Activated CD8-positive, alpha-beta memory T cell treated with anti-CD3 and anti-CD28 coated beads, Interleukin-2, amount 10 ng/mL, durations not matched to agents 7 days and 5 days (primary cell): ENCODE results near the gene SHCBP1L. TPM values are rescaled to one million over a fixed set of nuclear protein-coding genes. Genes with fewer than 3 reads are reported as not detected.

Experiments used
- ATAC-seq: fragments of 150-1000 bp; cut with Tn5 transposase; one replicate; pipeline ENCODE4 v1.10.0; 2021; ENCODE audit warnings: moderate library complexity
- CTCF ChIA-PET: fragments of 350-600 bp; sonication (Branson Sonifier 250); formaldehyde crosslinking; loops from one replicate; lab custom pipeline; 2021; ENCODE audit warnings: antibody characterized with exemption; lab: Charles Lee
- DNase-seq: peaks from one replicate; pipeline ENCODE4 v3.0.0-alpha.2; 2020
- H3K27ac Mint-ChIP-seq: one replicate; pipeline ENCODE4 v1.8.0; 2021; ENCODE audit warnings: mild to moderate bottlenecking, mixed read lengths
- H3K27me3 Mint-ChIP-seq: one replicate; pipeline ENCODE4 v1.8.0; 2021; ENCODE audit warnings: mixed read lengths
- H3K36me3 Mint-ChIP-seq: one replicate; pipeline ENCODE4 v1.8.0; 2021; ENCODE audit warnings: mild to moderate bottlenecking, mixed read lengths
- H3K4me1 Mint-ChIP-seq: one replicate; pipeline ENCODE4 v1.8.0; 2021; ENCODE audit warnings: mixed read lengths
- H3K4me3 Mint-ChIP-seq: one replicate; pipeline ENCODE4 v1.8.0; 2021; ENCODE audit warnings: mild to moderate bottlenecking, moderate library complexity, mixed read lengths
- H3K9me3 Mint-ChIP-seq: one replicate; pipeline ENCODE4 v1.8.0; 2022; ENCODE audit warnings: low read depth, mixed read lengths
- total RNA-seq, 2 experiments: library from RNA; stranded (reverse); gene quantifications; one replicate each; pipeline ENCODE4 v1.2.3, GENCODE V29; 2021

SHCBP1L gene
- not detected for total RNA-seq

DNA sequence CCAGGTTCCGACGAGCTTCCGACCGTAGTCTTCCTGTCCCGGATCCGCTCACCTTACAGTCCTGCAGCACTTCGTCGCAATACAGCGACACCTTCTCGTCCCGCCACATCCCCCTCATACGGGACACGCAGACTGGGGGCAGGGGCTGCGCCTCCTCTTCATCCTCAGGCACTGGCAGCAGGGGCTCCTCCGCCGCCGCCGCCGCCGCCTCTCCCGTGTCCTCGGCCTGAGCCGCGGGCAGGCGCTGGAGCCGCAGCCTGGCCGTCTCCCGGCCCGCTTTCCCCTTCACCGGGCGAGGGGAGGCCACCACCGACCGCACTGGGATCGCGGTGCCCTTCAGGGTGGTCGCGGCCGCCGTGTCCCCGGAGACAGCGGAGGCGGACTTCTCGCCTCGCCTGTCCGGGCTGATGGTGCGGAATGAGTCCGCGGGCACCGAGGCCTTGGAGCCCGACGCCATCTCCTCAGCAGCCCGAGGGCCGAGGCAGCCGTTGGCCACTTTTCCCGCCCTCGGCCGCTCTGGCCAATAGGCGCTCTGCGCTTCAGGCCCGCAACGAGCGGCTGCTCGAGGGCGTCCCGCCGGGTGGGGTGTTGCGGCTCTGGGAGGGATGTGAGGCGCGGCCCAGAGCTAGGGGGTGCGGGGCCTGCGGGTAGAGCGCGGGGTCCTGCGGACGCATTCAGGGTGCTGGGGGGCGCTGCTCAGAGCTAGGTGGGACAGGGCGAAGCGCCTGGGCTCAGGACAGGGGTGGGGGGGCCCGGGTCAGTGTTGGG is at the start of gene SHCBP1L:
SHCBP1L (minus strand) TSS at position 490 of the 768 bp plus-strand sequence; CDS start at position 457, 33 bp downstream.
- H3K36me3 Mint-ChIP-seq, result no peaks in the 10 kb centered on the region
- no peak within 1 kb of the TSS for H3K27ac Mint-ChIP-seq
- peaks cover 29% of the 10 kb centered on the region for H3K27me3 Mint-ChIP-seq
- CTCF ChIA-PET, result no interaction called here
- H3K4me1 Mint-ChIP-seq, result no peaks in the 10 kb centered on the region
- H3K4me3 Mint-ChIP-seq, result no peak within 1 kb of the TSS
- H3K9me3 Mint-ChIP-seq, result no peaks in the 10 kb centered on the region
- no peak for ATAC-seq
- DNase-seq, result no peak

DNA sequence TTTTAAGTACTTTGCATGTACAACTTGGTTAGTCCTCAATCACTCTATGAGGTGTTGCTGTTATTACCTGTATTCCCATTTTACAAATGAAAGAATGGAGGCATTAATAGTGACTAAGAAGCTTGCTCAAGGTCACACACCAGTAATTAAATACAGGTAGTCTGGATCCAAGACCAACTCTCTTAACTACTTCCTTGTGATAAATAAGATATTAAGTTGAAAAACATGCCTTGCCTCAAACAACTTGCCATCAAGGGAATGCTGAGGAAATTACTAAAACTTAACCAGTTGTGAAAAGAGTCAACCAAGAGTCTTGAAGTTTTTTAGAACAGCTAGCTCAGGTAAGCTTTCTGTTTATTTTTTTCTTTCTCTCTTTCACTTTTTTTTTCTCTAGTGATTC is 49.3 kb upstream of the SHCBP1L start:
- H3K4me1 Mint-ChIP-seq, result no peaks in the 10 kb centered on the region
- CTCF ChIA-PET, result no interaction called here
- no peak overlapping the region for H3K27ac Mint-ChIP-seq
- no peak overlapping the region for H3K4me3 Mint-ChIP-seq
- ATAC-seq (no peak), DNase-seq (no peak)
- no peaks in the 10 kb centered on the region for H3K9me3 Mint-ChIP-seq
- H3K27me3 Mint-ChIP-seq, result peaks cover 35% of the 10 kb centered on the region
- no peaks in the 10 kb centered on the region for H3K36me3 Mint-ChIP-seq

DNA sequence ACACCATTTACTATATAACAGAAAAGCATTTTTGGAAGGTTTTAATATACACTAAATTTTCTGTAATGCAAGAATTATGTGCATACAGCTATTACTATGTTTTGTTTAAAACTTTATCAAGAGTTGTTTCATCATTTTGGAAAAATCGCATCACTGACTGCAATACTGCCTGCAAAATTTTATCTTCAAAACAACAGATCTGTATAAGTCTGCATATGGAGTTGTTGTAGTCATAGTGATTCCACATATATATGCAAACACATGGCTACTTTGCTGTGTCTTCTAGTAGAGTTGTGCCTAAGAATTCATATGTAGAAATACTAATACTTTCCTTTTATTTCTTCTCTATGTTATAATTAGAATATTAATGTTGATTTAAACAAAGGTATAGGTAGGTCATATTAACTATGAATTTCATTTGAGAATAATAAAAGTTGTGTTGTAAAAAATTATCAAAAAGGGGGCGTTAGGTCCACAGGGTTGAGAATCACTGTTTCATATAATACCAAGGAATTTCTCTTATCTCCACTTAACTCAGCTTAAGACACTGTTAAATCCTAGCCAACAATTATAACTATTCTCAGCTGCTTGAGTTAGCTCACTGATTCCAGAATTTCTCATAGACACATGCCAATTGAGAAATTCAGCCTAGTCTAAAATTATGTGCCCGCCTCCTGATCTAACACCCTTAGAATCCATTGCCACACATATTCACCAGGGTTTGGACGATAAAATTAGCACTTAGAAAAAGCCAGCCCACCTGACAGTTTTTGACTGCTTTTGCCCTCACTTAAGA is 47.4 kb upstream of the SHCBP1L start:
- DNase-seq (no peak), ATAC-seq (no peak)
- H3K9me3 Mint-ChIP-seq, result no peaks in the 10 kb centered on the region
- no peak overlapping the region for H3K27ac Mint-ChIP-seq
- peaks cover 12% of the 10 kb centered on the region for H3K4me1 Mint-ChIP-seq
- CTCF ChIA-PET, result no interaction called here
- no peaks in the 10 kb centered on the region for H3K36me3 Mint-ChIP-seq
- no peak overlapping the region for H3K4me3 Mint-ChIP-seq
- H3K27me3 Mint-ChIP-seq, result peaks cover 43% of the 10 kb centered on the region

DNA sequence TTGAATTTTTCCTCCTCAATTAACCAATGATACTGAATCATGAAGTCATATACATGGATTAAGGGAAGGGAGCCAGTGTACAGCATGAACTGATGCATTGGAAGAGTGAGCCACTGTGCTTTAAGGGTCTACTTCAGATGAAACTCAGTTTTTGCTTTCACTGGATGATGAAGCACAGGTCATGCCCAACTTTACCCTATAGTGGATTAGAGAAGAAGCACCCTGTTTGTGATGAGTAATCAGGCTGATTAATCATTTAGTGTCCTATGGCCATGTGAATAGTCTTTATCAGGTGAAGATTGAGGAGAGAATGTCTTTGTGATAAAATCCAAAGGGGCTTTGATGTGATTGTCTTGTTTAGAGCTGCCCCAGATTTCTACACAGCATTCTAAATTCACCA is 45.5 kb upstream of the SHCBP1L start:
- DNase-seq (no peak), ATAC-seq (no peak)
- Mint-ChIP-seq H3K4me1 (peaks cover 12% of the 10 kb centered on the region), H3K36me3 (no peaks in the 10 kb centered on the region), H3K27ac (no peak overlapping the region), H3K4me3 (no peak overlapping the region), H3K9me3 (no peaks in the 10 kb centered on the region), H3K27me3 (peaks cover 36% of the 10 kb centered on the region)
- CTCF ChIA-PET, result no interaction called here

DNA sequence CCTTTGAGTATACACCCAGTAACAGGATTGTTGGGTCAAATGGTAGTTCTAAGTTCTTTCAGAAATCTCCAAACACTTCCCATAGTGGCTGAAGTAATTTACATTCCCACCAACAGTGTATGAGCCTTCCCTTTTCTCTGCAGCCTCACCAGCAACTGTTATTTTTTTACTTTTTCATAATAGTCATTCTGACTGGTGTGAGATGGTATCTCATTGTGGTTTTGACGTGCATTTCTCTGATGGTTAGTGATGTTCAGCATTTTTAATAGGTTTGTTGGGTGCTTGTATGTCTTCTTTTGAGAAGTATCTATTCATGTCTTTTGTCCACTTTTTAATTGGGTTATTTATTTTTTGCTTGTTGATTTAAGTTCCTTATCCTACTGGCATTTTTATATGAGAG is 43.9 kb upstream of the SHCBP1L start:
- H3K36me3 Mint-ChIP-seq, result no peaks in the 10 kb centered on the region
- no peak overlapping the region for H3K27ac Mint-ChIP-seq
- H3K4me1 Mint-ChIP-seq, result peaks cover 12% of the 10 kb centered on the region
- DNase-seq (no peak), ATAC-seq (no peak)
- CTCF ChIA-PET, result no interaction called here
- no peak overlapping the region for H3K4me3 Mint-ChIP-seq
- no peaks in the 10 kb centered on the region for H3K9me3 Mint-ChIP-seq
- peaks cover 39% of the 10 kb centered on the region for H3K27me3 Mint-ChIP-seq

DNA sequence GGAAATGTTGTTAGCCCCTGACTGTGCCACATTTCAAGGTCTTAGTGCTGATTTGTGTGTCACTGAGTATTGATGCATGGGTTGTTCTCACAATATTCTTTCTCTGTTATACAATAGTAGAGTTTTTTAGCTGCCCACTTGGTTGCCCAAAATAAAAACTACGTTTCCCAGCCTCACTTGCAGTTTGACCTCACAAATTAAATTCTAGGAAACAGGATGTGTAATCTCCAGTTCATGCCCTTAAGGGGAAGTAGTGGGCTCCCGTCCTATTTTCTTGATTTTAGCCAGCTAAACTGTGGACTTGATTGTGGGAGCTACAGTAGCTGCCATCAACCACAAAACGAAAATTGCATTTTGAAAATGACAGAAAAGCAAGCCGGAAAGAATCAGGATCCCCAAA is 42.9 kb upstream of the SHCBP1L start:
- no peaks in the 10 kb centered on the region for H3K9me3 Mint-ChIP-seq
- no peak overlapping the region for H3K27ac Mint-ChIP-seq
- DNase-seq (no peak), ATAC-seq (no peak)
- H3K27me3 Mint-ChIP-seq, result peaks cover 35% of the 10 kb centered on the region
- peaks cover 12% of the 10 kb centered on the region for H3K4me1 Mint-ChIP-seq
- H3K36me3 Mint-ChIP-seq, result no peaks in the 10 kb centered on the region
- CTCF ChIA-PET, result no interaction called here
- no peak overlapping the region for H3K4me3 Mint-ChIP-seq

DNA sequence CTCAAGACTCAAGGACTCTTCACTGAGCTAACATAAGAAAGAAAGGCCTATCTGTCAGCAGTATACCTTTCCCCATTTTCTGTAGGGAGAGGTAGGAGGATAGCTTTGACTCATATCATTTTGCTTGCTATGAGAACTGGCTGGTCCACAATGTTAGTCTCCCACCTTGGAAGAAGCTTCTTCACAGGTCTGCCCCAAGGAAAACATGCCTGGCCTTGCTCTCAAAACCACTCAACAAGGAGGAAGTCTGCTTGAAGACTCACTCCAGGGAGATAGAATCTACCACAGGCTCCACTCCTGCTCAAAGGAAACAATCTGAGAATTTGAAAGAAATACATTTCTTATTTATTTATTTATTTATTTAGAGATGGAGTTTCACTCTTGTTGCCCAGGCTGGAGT is 40.8 kb upstream of the SHCBP1L start:
- peaks cover 29% of the 10 kb centered on the region for H3K27me3 Mint-ChIP-seq
- H3K4me3 Mint-ChIP-seq, result no peak overlapping the region
- peaks cover 12% of the 10 kb centered on the region for H3K4me1 Mint-ChIP-seq
- no peaks in the 10 kb centered on the region for H3K36me3 Mint-ChIP-seq
- ATAC-seq (no peak), DNase-seq (no peak)
- CTCF ChIA-PET, result interaction anchor here (1.4 kb wide), 1 partner anchor 21 kb away, joined by 3 read pairs; no protein-coding TSS in a partner anchor
- H3K27ac Mint-ChIP-seq, result no peak overlapping the region
- no peaks in the 10 kb centered on the region for H3K9me3 Mint-ChIP-seq

DNA sequence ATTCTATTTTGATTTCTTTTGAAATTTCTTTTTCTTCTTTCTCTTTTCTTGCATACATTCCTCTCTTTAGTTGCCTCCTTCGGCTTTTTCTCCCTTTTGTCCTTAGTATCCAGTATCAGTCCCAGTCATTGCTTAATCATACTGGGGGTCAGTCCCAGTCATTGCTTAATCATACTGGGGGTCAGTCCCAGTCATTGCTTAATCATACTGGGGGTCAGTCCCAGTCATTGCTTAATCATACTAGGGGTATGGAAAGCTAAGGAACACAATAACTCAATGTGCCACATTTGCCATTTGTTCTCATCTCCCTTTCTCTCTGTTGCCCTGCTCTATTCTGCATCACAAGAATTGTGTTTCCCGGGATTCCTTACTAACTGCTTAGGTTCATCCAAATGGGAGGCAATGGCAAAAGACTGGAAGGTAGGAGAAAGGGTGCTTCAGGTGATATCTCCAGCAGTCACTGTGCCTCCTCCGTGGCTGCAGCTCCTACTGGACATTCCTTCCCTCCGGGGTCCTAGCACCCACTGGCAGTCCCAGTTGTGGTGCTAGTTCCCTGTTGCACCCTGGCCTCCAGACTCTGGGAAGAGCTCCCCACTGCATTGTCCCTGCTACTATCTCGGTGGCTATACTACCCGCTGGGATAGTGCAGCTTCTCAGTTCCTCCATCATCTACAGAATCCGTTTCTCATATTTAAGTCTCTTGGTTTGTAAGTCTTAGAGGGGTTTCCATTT is 37.6 kb upstream of the SHCBP1L start:
- CTCF ChIA-PET, result no interaction called here
- DNase-seq, result no peak
- Mint-ChIP-seq H3K9me3 (no peaks in the 10 kb centered on the region), H3K36me3 (no peaks in the 10 kb centered on the region), H3K4me1 (no peaks in the 10 kb centered on the region), H3K4me3 (no peak overlapping the region), H3K27me3 (peaks cover 22% of the 10 kb centered on the region), H3K27ac (no peak overlapping the region)
- ATAC-seq, result no peak

DNA sequence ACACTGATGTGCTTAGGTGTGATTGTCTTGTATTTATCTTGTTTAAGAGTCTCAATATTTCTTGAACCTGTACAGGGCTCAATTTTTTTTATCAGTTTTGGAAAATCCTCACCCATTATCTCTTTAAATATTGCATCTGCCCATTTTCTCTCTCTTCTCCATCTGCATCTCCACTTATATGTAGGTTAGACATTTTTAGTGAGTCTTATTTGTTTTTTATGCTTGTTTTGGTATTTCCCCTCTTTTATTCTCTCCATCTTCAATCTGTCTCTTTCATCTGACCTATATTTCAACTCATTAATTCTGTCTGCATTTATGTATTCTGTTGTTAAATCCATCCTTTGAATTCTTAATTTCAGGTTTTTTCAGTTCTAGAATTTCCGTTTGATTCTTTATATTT is 32.9 kb upstream of the SHCBP1L start:
- CTCF ChIA-PET, result no interaction called here
- H3K4me1 Mint-ChIP-seq, result no peaks in the 10 kb centered on the region
- peaks cover 22% of the 10 kb centered on the region for H3K27me3 Mint-ChIP-seq
- H3K27ac Mint-ChIP-seq, result no peak overlapping the region
- DNase-seq, result no peak
- no peak overlapping the region for H3K4me3 Mint-ChIP-seq
- no peaks in the 10 kb centered on the region for H3K36me3 Mint-ChIP-seq
- ATAC-seq, result no peak
- H3K9me3 Mint-ChIP-seq, result no peaks in the 10 kb centered on the region

DNA sequence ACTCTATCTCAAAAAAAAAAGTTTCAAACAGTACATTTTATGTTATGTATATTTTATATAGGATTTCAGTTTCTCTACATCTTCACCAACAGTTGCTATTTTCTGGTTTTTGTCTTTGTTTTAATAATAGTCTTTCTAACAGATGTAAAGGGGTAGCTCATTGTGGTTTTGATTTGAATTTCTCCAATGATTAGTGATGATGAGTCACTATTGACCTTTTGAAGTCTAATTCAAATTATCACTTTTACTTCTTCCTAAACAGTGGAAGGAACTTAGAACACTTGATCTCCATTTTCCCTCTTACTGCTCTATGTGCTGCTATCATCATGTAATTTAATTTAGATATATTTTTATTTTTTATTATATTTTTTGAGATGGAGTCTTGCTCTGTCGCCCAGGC is 31.7 kb upstream of the SHCBP1L start:
- Mint-ChIP-seq H3K4me3 (no peak overlapping the region), H3K4me1 (no peaks in the 10 kb centered on the region), H3K9me3 (no peaks in the 10 kb centered on the region), H3K27me3 (peaks cover 16% of the 10 kb centered on the region), H3K27ac (no peak overlapping the region), H3K36me3 (no peaks in the 10 kb centered on the region)
- no peak for ATAC-seq
- CTCF ChIA-PET, result no interaction called here
- no peak for DNase-seq

DNA sequence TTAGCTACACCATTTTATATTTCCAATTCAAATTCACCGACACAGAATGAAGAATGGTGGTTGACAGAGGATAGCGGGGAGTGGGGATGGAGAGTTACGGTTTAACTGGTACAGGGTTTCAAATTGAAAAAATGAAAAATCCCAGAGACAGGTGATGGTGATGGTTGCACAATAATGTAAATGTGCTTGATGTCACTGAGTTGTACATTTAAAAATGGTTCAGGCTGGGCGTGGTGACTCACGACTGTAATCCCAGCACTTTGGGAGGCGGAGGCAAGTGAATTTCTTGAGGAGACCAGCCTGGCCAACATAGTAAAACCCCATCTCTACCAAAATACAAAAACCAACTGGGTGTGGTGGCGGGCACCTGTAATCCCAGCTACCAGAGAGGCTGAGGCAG is 31.2 kb upstream of the SHCBP1L start:
- no peak for DNase-seq
- no peak for ATAC-seq
- H3K4me3 Mint-ChIP-seq, result no peak overlapping the region
- no peaks in the 10 kb centered on the region for H3K36me3 Mint-ChIP-seq
- CTCF ChIA-PET, result no interaction called here
- H3K4me1 Mint-ChIP-seq, result no peaks in the 10 kb centered on the region
- no peaks in the 10 kb centered on the region for H3K9me3 Mint-ChIP-seq
- peaks cover 16% of the 10 kb centered on the region for H3K27me3 Mint-ChIP-seq
- H3K27ac Mint-ChIP-seq, result no peak overlapping the region

DNA sequence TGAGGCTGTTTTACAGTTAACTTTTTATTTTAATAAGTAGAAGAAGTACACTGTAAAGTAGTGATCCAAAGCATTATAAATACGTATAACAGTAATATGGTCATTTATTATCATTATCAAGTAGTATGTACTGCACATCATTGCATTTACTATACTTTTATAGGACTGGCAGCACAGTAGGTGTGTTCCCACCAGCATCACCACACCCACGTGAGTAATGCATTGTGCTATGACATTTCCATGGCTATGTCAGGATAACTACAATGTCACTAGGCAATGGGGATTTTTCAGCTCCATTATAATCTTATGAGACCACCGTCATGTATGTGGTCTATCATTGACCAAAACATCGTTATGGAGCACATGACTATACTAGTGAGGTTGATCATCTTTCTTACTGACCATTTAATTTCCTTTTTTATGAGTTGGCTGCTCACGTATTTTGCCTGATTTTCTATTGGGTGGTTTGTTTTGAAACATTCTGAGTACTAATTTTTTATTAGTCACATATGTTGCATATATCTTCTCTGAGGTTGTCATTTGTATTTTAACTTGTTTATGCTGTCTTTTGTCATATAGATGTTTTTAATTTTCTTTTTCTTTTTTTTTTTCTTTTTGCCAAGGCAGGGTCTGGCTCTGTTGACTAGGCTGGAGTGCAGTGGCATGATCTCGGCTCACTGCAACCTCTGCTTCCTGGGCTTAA is 25.3 kb upstream of the SHCBP1L start:
- ATAC-seq, result no peak
- DNase-seq, result no peak
- H3K9me3 Mint-ChIP-seq, result no peaks in the 10 kb centered on the region
- H3K4me3 Mint-ChIP-seq, result no peak overlapping the region
- H3K27me3 Mint-ChIP-seq, result peaks cover 8% of the 10 kb centered on the region
- H3K4me1 Mint-ChIP-seq, result no peaks in the 10 kb centered on the region
- CTCF ChIA-PET, result interaction anchor here (1.1 kb wide), 1 partner anchor 9 kb away, joined by 3 read pairs; no protein-coding TSS in a partner anchor
- H3K36me3 Mint-ChIP-seq, result no peaks in the 10 kb centered on the region
- no peak overlapping the region for H3K27ac Mint-ChIP-seq

DNA sequence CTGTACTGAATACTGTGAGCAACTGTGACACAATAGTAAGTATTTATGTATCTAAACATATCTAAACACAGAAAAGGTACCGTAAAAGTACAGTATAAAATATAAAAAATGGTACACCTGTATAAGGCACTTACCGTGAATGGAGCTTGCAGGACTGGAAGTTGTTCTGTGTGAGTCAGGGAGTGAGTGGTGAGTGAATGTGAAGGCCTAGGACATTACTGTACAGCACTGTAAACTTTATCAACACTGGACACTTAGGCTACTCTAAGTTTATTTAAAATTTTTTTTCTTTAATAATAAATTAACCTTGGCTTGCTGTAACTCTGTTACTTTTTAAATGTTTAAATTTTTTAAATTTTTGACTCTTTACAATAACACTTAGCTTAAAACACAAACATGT is 24.5 kb upstream of the SHCBP1L start:
- Mint-ChIP-seq H3K4me3 (no peak overlapping the region), H3K4me1 (no peaks in the 10 kb centered on the region), H3K36me3 (no peaks in the 10 kb centered on the region), H3K9me3 (no peaks in the 10 kb centered on the region), H3K27ac (no peak overlapping the region), H3K27me3 (peaks cover 13% of the 10 kb centered on the region)
- CTCF ChIA-PET, result interaction anchor here (1.1 kb wide), 1 partner anchor 10 kb away, joined by 3 read pairs; no protein-coding TSS in a partner anchor
- ATAC-seq (no peak), DNase-seq (no peak)
